HG03139 (cell line): ENCODE data around the gene FBXO45.
A peak's percentile ranks its signal among the peaks of the same experiment; 100 is the strongest.
"Not testable (repeated sequence)": the region's sequence is repeated elsewhere in the genome, so short reads cannot be mapped to it uniquely, and the experiment has no call there.

Experiments used
- ATAC-seq: cut with Tn5 transposase; IDR thresholded peaks from one replicate; pipeline ENCODE4 v1.9.1; 2021; ENCODE audit not compliant: unreplicated experiment

The FBXO45 gene

GRCh38 chr3:196555295-196555694 is 13.2 kb upstream of the FBXO45 start:
- ATAC-seq = no peak

- no peak for ATAC-seq
Observed at GRCh38 chr3:196557236-196557635, 11.2 kb upstream of the FBXO45 start.

- no peak for ATAC-seq
Observed at GRCh38 chr3:196558476-196558875, 10.0 kb upstream of the FBXO45 start.

- no peak for ATAC-seq
Observed at GRCh38 chr3:196559826-196560225, 8.6 kb upstream of the FBXO45 start.

GRCh38 chr3:196563721-196564225 is 4.7 kb upstream of the FBXO45 start:
- no peak for ATAC-seq

GRCh38 chr3:196569003-196569516 is 600 bp downstream of the FBXO45 start:
- peak; percentile 38 for ATAC-seq

GRCh38 chr3:196570332-196570731 is 1.9 kb downstream of the FBXO45 start:
- not testable (repeated sequence) for ATAC-seq

- no peak for ATAC-seq
Observed at GRCh38 chr3:196572389-196572788, 3.9 kb downstream of the FBXO45 start.

GRCh38 chr3:196585044-196585757 is 16.7 kb downstream of the FBXO45 start:
- ATAC-seq = no peak

- no peak for ATAC-seq
Observed at GRCh38 chr3:196590279-196590678, 21.8 kb downstream of the FBXO45 start.

GRCh38 chr3:196596355-196596754 is 27.9 kb downstream of the FBXO45 start:
- no peak for ATAC-seq

- ATAC-seq = not testable (repeated sequence)
Observed at GRCh38 chr3:196597971-196598733, 29.7 kb downstream of the FBXO45 start.

- ATAC-seq = no peak
Observed at GRCh38 chr3:196599734-196600128, 31.3 kb downstream of the FBXO45 start.

GRCh38 chr3:196600359-196600758 is 31.9 kb downstream of the FBXO45 start:
- ATAC-seq = no peak

- no peak for ATAC-seq
Observed at GRCh38 chr3:196602673-196603072, 34.2 kb downstream of the FBXO45 start.

- no peak for ATAC-seq
Observed at GRCh38 chr3:196603683-196604082, 35.2 kb downstream of the FBXO45 start.

GRCh38 chr3:196604548-196604947 is 36.1 kb downstream of the FBXO45 start:
- no peak for ATAC-seq

- no peak for ATAC-seq
Observed at GRCh38 chr3:196608693-196609092, 40.2 kb downstream of the FBXO45 start.

- ATAC-seq = peak; percentile 69
Observed at GRCh38 chr3:196609343-196609775, 40.9 kb downstream of the FBXO45 start.

GRCh38 chr3:196609805-196610515 is 41.5 kb downstream of the FBXO45 start:
- no peak for ATAC-seq

- no peak for ATAC-seq
Observed at GRCh38 chr3:196611761-196612483, 43.5 kb downstream of the FBXO45 start.
